Measurements from ENCODE around the gene FOLR1. TPM values are rescaled to one million over a fixed set of nuclear protein-coding genes. Genes with fewer than 3 reads are reported as not detected.

FOLR1 gene
- total RNA-seq, 6 experiments from 2014 or later: 0.20 to 0.48 (median 0.38) TPM; not detected in 2

Other genes with a start within 250 kb of the FOLR1 start
- gene IL18BP, start 193.2 kb upstream of the FOLR1 start, total RNA-seq (2021; fragmentation: NEBNext Ultra II Directional; extraction: Animal tissue kit (Norgen Biotek cat#: 25700)): 1 to 10 TPM; 1.5 to 2.3 (median 1.8) TPM
- 100 to 1,000 TPM; 127 to 148 (median 137) TPM for gene NUMA1, start 111.6 kb upstream of the FOLR1 start, total RNA-seq (2021; fragmentation: NEBNext Ultra II Directional; extraction: Animal tissue kit (Norgen Biotek cat#: 25700))
- gene LRRC51, start 111.3 kb upstream of the FOLR1 start, total RNA-seq (2021; fragmentation: NEBNext Ultra II Directional; extraction: Animal tissue kit (Norgen Biotek cat#: 25700)): 10 to 100 TPM in 1 of 6 experiments, 1 to 10 TPM in 5; 7.4 to 12.4 (median 8.5) TPM
- gene LAMTOR1, start 88.8 kb upstream of the FOLR1 start, total RNA-seq (2021; fragmentation: NEBNext Ultra II Directional; extraction: Animal tissue kit (Norgen Biotek cat#: 25700)): 100 to 1,000 TPM; 131 to 170 (median 145) TPM
- gene TOMT, start 86.2 kb upstream of the FOLR1 start, total RNA-seq (2021; fragmentation: NEBNext Ultra II Directional; extraction: Animal tissue kit (Norgen Biotek cat#: 25700)): not detected
- gene ANAPC15, start 79.4 kb upstream of the FOLR1 start, total RNA-seq (2021; fragmentation: NEBNext Ultra II Directional; extraction: Animal tissue kit (Norgen Biotek cat#: 25700)): 100 to 1,000 TPM in 3 of 6 experiments, 10 to 100 TPM in 3; 83.0 to 119 (median 95.8) TPM
- gene FOLR3, start 56.4 kb upstream of the FOLR1 start, total RNA-seq (2021; fragmentation: NEBNext Ultra II Directional; extraction: Animal tissue kit (Norgen Biotek cat#: 25700)): 10 to 100 TPM in 4 of 6 experiments, 1 to 10 TPM in 2; 9.1 to 13.7 (median 10.9) TPM
- not detected for gene FOLR2, start 24.7 kb downstream of the FOLR1 start, total RNA-seq (2021; fragmentation: NEBNext Ultra II Directional; extraction: Animal tissue kit (Norgen Biotek cat#: 25700))
- gene INPPL1, start 32.6 kb downstream of the FOLR1 start, total RNA-seq (2021; fragmentation: NEBNext Ultra II Directional; extraction: Animal tissue kit (Norgen Biotek cat#: 25700)): 100 to 1,000 TPM; 181 to 228 (median 212) TPM
- not detected for gene PHOX2A, start 52.0 kb downstream of the FOLR1 start, total RNA-seq (2021; fragmentation: NEBNext Ultra II Directional; extraction: Animal tissue kit (Norgen Biotek cat#: 25700))
- gene CLPB, start 242.4 kb downstream of the FOLR1 start, total RNA-seq (2021; fragmentation: NEBNext Ultra II Directional; extraction: Animal tissue kit (Norgen Biotek cat#: 25700)): 10 to 100 TPM; 25.7 to 31.1 (median 27.1) TPM

Measured in HFFc6 (cell line).